ENCODE data around the gene TRIM31.

- no peak for TF ChIP-seq CTCF (optimal IDR thresholded peaks at IDR 0.05 in 1 of 3, IDR thresholded peaks at IDR 0.05 in 1 of 3, conservative IDR thresholded peaks at IDR 0.05 in 1 of 3; ENCODE audit: extremely low read depth in 1 of 3, insufficient read depth in 2 of 3, low read length in 3 of 3)
- TF ChIP-seq EZH2 (IDR thresholded peaks at IDR 0.05; ENCODE audit: low read length) = no peak
Observed at GRCh38 chr6:30092852-30093543, 19.9 kb downstream of the TRIM31 start.

Measured in keratinocyte (primary cell).